HepG2 (cell line): ENCODE data around the gene ENSA. TPM values are rescaled to one million over a fixed set of nuclear protein-coding genes. Genes with fewer than 3 reads are reported as not detected.

Experiments
- BRCA1 ChIP-seq: sonication (generic); formaldehyde crosslinking; IDR thresholded peaks from 2 replicates; pipeline ENCODE4 v1.4.0; 2020; ENCODE audit warnings: missing genetic modification reagents
- CBX1 ChIP-seq: IDR thresholded peaks from one replicate; pipeline ENCODE4 v1.6.1; 2016; ENCODE audit warnings: antibody characterized with exemption, low read depth
- CBX2 ChIP-seq, 2 experiments: fragments of 200-600 bp in 1 of 2; sonication (generic); formaldehyde crosslinking in 1 of 2; IDR thresholded peaks; 2 replicates each; pipeline versions ENCODE4 v1.7.0 to v1.8.1; 2018 to 2022; ENCODE audit warnings: low read depth in 2 of 2, low read length in 1 of 2, mild to moderate bottlenecking in 1 of 2, missing genetic modification reagents in 1 of 2
- CREB1 ChIP-seq, 2 experiments: fragments of 450-650 bp in 1 of 2; IDR thresholded peaks; 2 replicates each; pipeline ENCODE4 v1.6.1; 2016 to 2017; ENCODE audit warnings: control low read depth in 1 of 2, mild to moderate bottlenecking in 1 of 2, missing compliant biosample characterization in 1 of 2, missing genetic modification characterization in 1 of 2
- ELK4 ChIP-seq: sonication (generic); formaldehyde crosslinking; IDR thresholded peaks from 2 replicates; pipeline ENCODE4 v1.9.0; 2021; ENCODE audit warnings: missing genetic modification reagents, borderline replicate concordance
- FOXJ3 ChIP-seq: sonication (generic); formaldehyde crosslinking; IDR thresholded peaks from 2 replicates; pipeline ENCODE4 v1.4.0; 2020; ENCODE audit warnings: missing genetic modification reagents, mild to moderate bottlenecking, borderline replicate concordance
- GATA4 ChIP-seq: sonication (generic); IDR thresholded peaks from 2 replicates; pipeline ENCODE4 v1.6.1; 2016; ENCODE audit warnings: antibody characterized with exemption, low read depth, borderline replicate concordance
- LBX2 ChIP-seq: sonication (generic); formaldehyde crosslinking; IDR thresholded peaks from 2 replicates; pipeline ENCODE4 v1.5.0; 2020; ENCODE audit warnings: missing genetic modification reagents, mild to moderate bottlenecking, borderline replicate concordance
- LRRFIP1 ChIP-seq: sonication (generic); formaldehyde crosslinking; conservative IDR thresholded peaks from 2 replicates; pipeline ENCODE4 v1.4.0; 2020; ENCODE audit warnings: missing genetic modification reagents
- MBNL3 ChIP-seq: fragments of 250-450 bp; sonication (Bioruptor Pico); conservative IDR thresholded peaks from 2 replicates; pipeline ENCODE4 v1.8.0; 2022; ENCODE audit warnings: mild to moderate bottlenecking, inconsistent platforms
- MEF2D ChIP-seq: sonication (generic); formaldehyde crosslinking; IDR thresholded peaks from 2 replicates; pipeline ENCODE4 v1.5.1; 2020; ENCODE audit warnings: mild to moderate bottlenecking, missing genetic modification reagents
- MYNN ChIP-seq: sonication (generic); formaldehyde crosslinking; IDR thresholded peaks from 2 replicates; pipeline ENCODE4 v1.4.0; 2020; ENCODE audit warnings: mild to moderate bottlenecking, low read depth, missing genetic modification reagents
- NBN ChIP-seq: fragments of 450-650 bp; conservative IDR thresholded peaks from 2 replicates; pipeline ENCODE4 v1.6.1; 2017
- NCOA1 ChIP-seq: sonication (generic); formaldehyde crosslinking; IDR thresholded peaks from 2 replicates; pipeline ENCODE4 v1.9.0; 2021; ENCODE audit warnings: missing genetic modification reagents
- SCMH1 ChIP-seq: sonication (generic); formaldehyde crosslinking; IDR thresholded peaks from 2 replicates; pipeline ENCODE4 v1.9.0; 2021; ENCODE audit warnings: missing genetic modification reagents, mild to moderate bottlenecking, borderline replicate concordance
- SETDB1 ChIP-seq: sonication (generic); formaldehyde crosslinking; IDR thresholded peaks from 2 replicates; pipeline ENCODE4 v1.5.1; 2020; ENCODE audit warnings: missing genetic modification reagents, mild to moderate bottlenecking, borderline replicate concordance
- SKIL ChIP-seq: sonication (generic); formaldehyde crosslinking; IDR thresholded peaks from 2 replicates; pipeline ENCODE4 v1.8.0; 2022; ENCODE audit warnings: missing genetic modification reagents, mild to moderate bottlenecking, moderate library complexity, borderline replicate concordance
- SNRNP70 ChIP-seq: fragments of 200-400 bp; formaldehyde crosslinking; IDR thresholded peaks from 2 replicates; pipeline ENCODE4 v1.6.1; 2017; ENCODE audit warnings: mild to moderate bottlenecking, low read depth, low read length, moderate library complexity
- SRSF9 ChIP-seq: fragments of 200-400 bp; formaldehyde crosslinking; IDR thresholded peaks from 2 replicates; pipeline ENCODE4 v1.6.1; 2018; ENCODE audit warnings: borderline replicate concordance, mild to moderate bottlenecking, low read depth, low read length; ENCODE audit not compliant: insufficient read depth, poor library complexity, severe bottlenecking
- ZC3H4 ChIP-seq: sonication (generic); formaldehyde crosslinking; IDR thresholded peaks from 2 replicates; pipeline ENCODE4 v1.4.0; 2020; ENCODE audit warnings: missing genetic modification reagents, borderline replicate concordance
- ZNF329 ChIP-seq: sonication (generic); formaldehyde crosslinking; IDR thresholded peaks from 2 replicates; pipeline ENCODE4 v1.9.0; 2021; ENCODE audit warnings: low read depth, mild to moderate bottlenecking, missing genetic modification reagents
- ZNF333 ChIP-seq: sonication (generic); formaldehyde crosslinking; IDR thresholded peaks from 2 replicates; pipeline ENCODE4 v1.4.0; 2020; ENCODE audit warnings: mild to moderate bottlenecking, missing genetic modification reagents, borderline replicate concordance
- polyA plus RNA-seq, 8 experiments: library from polyadenylated mRNA; depleted of rRNA in 3 of 8; stranded (reverse) in 7 of 8; unstranded in 1 of 8; fragments of >200 nt; fragmentation: Illumina TruSeq in 4 of 8; extraction: Trizol in 4 of 8; gene quantifications; 2 replicates each; pipeline versions ENCODE4 v1.2.1 to v1.2.3, GENCODE V29; 2011 to 2016; ENCODE audit warnings: low read depth in 4 of 8, missing spikeins in 1 of 8, mixed read lengths in 1 of 8; ENCODE audit not compliant: insufficient read depth in 1 of 8
- total RNA-seq, 5 experiments: library from RNA; depleted of rRNA; stranded (reverse); fragments of >200 nt; fragmentation: Illumina TruSeq; extraction: Trizol; gene quantifications; 2 replicates each; pipeline ENCODE4 v1.2.3, GENCODE V29; 2016; ENCODE audit warnings: low read depth in 1 of 5

The ENSA gene
- total and polyA plus RNA-seq, 2 of the 13 experiments (the other 11 are each of a cell fraction or from before 2014, with no cell fraction given), result 54.5 to 111 TPM

GRCh38 chr1:150579110-150579944 is 50.1 kb downstream of the ENSA start, which contains the start of gene MCL1 (continued):
- no peak for TF ChIP-seq LRRFIP1 (CRISPR knock-in tag)
- TF ChIP-seq SKIL (CRISPR knock-in tag), result no peak
- TF ChIP-seq SRSF9, result no peak
- TF ChIP-seq SNRNP70, result no peak
- peak; percentile 95; the same call in 1 of the 2 replicates for TF ChIP-seq ELK4 (CRISPR knock-in tag)
- no peak for TF ChIP-seq MEF2D (CRISPR knock-in tag)
- peak; percentile 33 for TF ChIP-seq CBX1
- TF ChIP-seq FOXJ3 (CRISPR knock-in tag), result peak; percentile 36; the same call in 1 of the 2 replicates
- no peak for TF ChIP-seq ZNF329 (CRISPR knock-in tag)
- TF ChIP-seq MBNL3, result no peak
- no peak for TF ChIP-seq BRCA1 (CRISPR knock-in tag)
- TF ChIP-seq GATA4, result peak; percentile 84
- TF ChIP-seq NBN, result no peak
- 0 out of 2 replicates have a peak, but pooled peaks have one; percentile 51 for TF ChIP-seq NCOA1 (CRISPR knock-in tag)
- TF ChIP-seq MYNN (CRISPR knock-in tag), result 0 out of 2 replicates have a peak, but pooled peaks have one; percentile 21
- no peak for TF ChIP-seq LBX2 (CRISPR knock-in tag)
- TF ChIP-seq SETDB1 (CRISPR knock-in tag), result no peak
- no peak for TF ChIP-seq CREB1 (IDR thresholded peaks at IDR 0.05)
- TF ChIP-seq CREB1 (CRISPR knock-in tag; IDR thresholded peaks at IDR 0.05), result 0 out of 2 replicates have a peak, but pooled peaks have one; percentile 26
- no peak for TF ChIP-seq CBX2 (IDR thresholded peaks at IDR 0.05; ENCODE audit: low read depth, low read length)
- TF ChIP-seq CBX2 (CRISPR knock-in tag; IDR thresholded peaks at IDR 0.05; ENCODE audit: low read depth), result no peak
- TF ChIP-seq SCMH1 (CRISPR knock-in tag), result no peak
- TF ChIP-seq ZC3H4 (CRISPR knock-in tag), result 0 out of 2 replicates have a peak, but pooled peaks have one; percentile 41
- no peak; the same call in 1 of the 2 replicates for TF ChIP-seq ZNF333 (CRISPR knock-in tag)
